ENCODE measurements around the gene LIPA.

LIPA gene

GRCh38 chr10:89271532-89271931 lies 20.0 kb upstream of the LIPA start:
- WGBS, result 93% methylated on average over 2 of the region's 2 CpGs
- no peak overlapping the region for H2BK15ac ChIP-seq (ENCODE audit: low read depth, poor library complexity, severe bottlenecking)
- no peak overlapping the region for H3K4me2 ChIP-seq (ENCODE audit: low read length, poor library complexity, severe bottlenecking)
- H3K14ac ChIP-seq (ENCODE audit: low read length in 2 of 2), result no peak overlapping the region
- no peak overlapping the region for H3K4ac ChIP-seq (ENCODE audit: low read depth in 1 of 2, low read length in 2 of 2)
- H4K91ac ChIP-seq (ENCODE audit: low read length), result no peak overlapping the region
- H3K4me3 ChIP-seq (ENCODE audit: insufficient read depth in 1 of 2, low read depth in 1 of 2, low read length in 2 of 2), result no peak overlapping the region
- H2AFZ ChIP-seq (ENCODE audit: low read depth, low read length), result no peak overlapping the region
- H2BK12ac ChIP-seq (ENCODE audit: low read length in 2 of 2), result no peak overlapping the region
- no peaks in the 10 kb centered on the region for H3K27me3 ChIP-seq (ENCODE audit: control insufficient read depth in 1 of 2, insufficient read depth in 1 of 2, low read length in 2 of 2)
- no peak overlapping the region for H2AK5ac ChIP-seq (ENCODE audit: low read length, severe bottlenecking)
- no peaks in the 10 kb centered on the region for H3K9me3 ChIP-seq (ENCODE audit: control insufficient read depth, low read length)
- H3K4me1 ChIP-seq (ENCODE audit: control insufficient read depth, insufficient read depth, low read depth, low read length), result peaks cover 3% of the 10 kb centered on the region
- H3K9ac ChIP-seq (ENCODE audit: low read length), result no peak overlapping the region
- no peaks in the 10 kb centered on the region for H3K36me3 ChIP-seq (ENCODE audit: control insufficient read depth in 1 of 2, insufficient read depth in 2 of 2, low read depth in 1 of 2, low read length in 2 of 2)
- no peaks in the 10 kb centered on the region for H3K79me1 ChIP-seq (replicated peaks; ENCODE audit: low read length, poor library complexity, severe bottlenecking)
- H3K18ac ChIP-seq (ENCODE audit: low read depth in 1 of 2, low read length in 2 of 2), result no peak overlapping the region
- H2BK120ac ChIP-seq (ENCODE audit: low read depth, low read length), result no peak overlapping the region
- no peak overlapping the region for H4K8ac ChIP-seq (ENCODE audit: low read length)
- H3K27ac ChIP-seq (ENCODE audit: low read length, poor library complexity, severe bottlenecking), result no peak overlapping the region
- no peak for DNase-seq
- H3K23ac ChIP-seq (ENCODE audit: low read length in 2 of 2), result no peak overlapping the region
- no peak overlapping the region for H2BK5ac ChIP-seq (ENCODE audit: low read depth, low read length, poor library complexity, severe bottlenecking)

- H3K4ac ChIP-seq (ENCODE audit: low read depth in 1 of 2, low read length in 2 of 2), result no peak overlapping the region
- no peaks in the 10 kb centered on the region for H3K36me3 ChIP-seq (ENCODE audit: control insufficient read depth in 1 of 2, insufficient read depth in 2 of 2, low read depth in 1 of 2, low read length in 2 of 2)
- H2AK5ac ChIP-seq (ENCODE audit: low read length, severe bottlenecking), result no peak overlapping the region
- no peak overlapping the region for H3K4me3 ChIP-seq (ENCODE audit: insufficient read depth in 1 of 2, low read depth in 1 of 2, low read length in 2 of 2)
- H3K9ac ChIP-seq (ENCODE audit: low read length), result no peak overlapping the region
- no peak overlapping the region for H3K27ac ChIP-seq (ENCODE audit: low read length, poor library complexity, severe bottlenecking)
- no peak overlapping the region for H3K14ac ChIP-seq (ENCODE audit: low read length in 2 of 2)
- H2BK15ac ChIP-seq (ENCODE audit: low read depth, poor library complexity, severe bottlenecking), result no peak overlapping the region
- no peaks in the 10 kb centered on the region for H3K27me3 ChIP-seq (ENCODE audit: control insufficient read depth in 1 of 2, insufficient read depth in 1 of 2, low read length in 2 of 2)
- no peak overlapping the region for H3K4me2 ChIP-seq (ENCODE audit: low read length, poor library complexity, severe bottlenecking)
- no peak overlapping the region for H4K91ac ChIP-seq (ENCODE audit: low read length)
- H3K23ac ChIP-seq (ENCODE audit: low read length in 2 of 2), result no peak overlapping the region
- H2BK5ac ChIP-seq (ENCODE audit: low read depth, low read length, poor library complexity, severe bottlenecking), result no peak overlapping the region
- no peaks in the 10 kb centered on the region for H3K79me1 ChIP-seq (replicated peaks; ENCODE audit: low read length, poor library complexity, severe bottlenecking)
- no peak overlapping the region for H3K18ac ChIP-seq (ENCODE audit: low read depth in 1 of 2, low read length in 2 of 2)
- peaks cover under 1% of the 10 kb centered on the region for H3K4me1 ChIP-seq (ENCODE audit: control insufficient read depth, insufficient read depth, low read depth, low read length)
- H2BK12ac ChIP-seq (ENCODE audit: low read length in 2 of 2), result no peak overlapping the region
- no peak overlapping the region for H2AFZ ChIP-seq (ENCODE audit: low read depth, low read length)
- H4K8ac ChIP-seq (ENCODE audit: low read length), result no peak overlapping the region
- no peak for DNase-seq
- H2BK120ac ChIP-seq (ENCODE audit: low read depth, low read length), result no peak overlapping the region
- no peaks in the 10 kb centered on the region for H3K9me3 ChIP-seq (ENCODE audit: control insufficient read depth, low read length)
Measured at GRCh38 chr10:89270153-89270483, 18.5 kb upstream of the LIPA start.

GRCh38 chr10:89269433-89270152 lies 18.0 kb upstream of the LIPA start:
- H3K4me1 ChIP-seq (ENCODE audit: control insufficient read depth, insufficient read depth, low read depth, low read length), result no peaks in the 10 kb centered on the region
- H3K4ac ChIP-seq (ENCODE audit: low read depth in 1 of 2, low read length in 2 of 2), result no peak overlapping the region
- H2BK5ac ChIP-seq (ENCODE audit: low read depth, low read length, poor library complexity, severe bottlenecking), result no peak overlapping the region
- no peak overlapping the region for H3K27ac ChIP-seq (ENCODE audit: low read length, poor library complexity, severe bottlenecking)
- no peak for DNase-seq
- H4K91ac ChIP-seq (ENCODE audit: low read length), result no peak overlapping the region
- no peak overlapping the region for H3K23ac ChIP-seq (ENCODE audit: low read length in 2 of 2)
- H3K79me1 ChIP-seq (replicated peaks; ENCODE audit: low read length, poor library complexity, severe bottlenecking), result no peaks in the 10 kb centered on the region
- no peak overlapping the region for H2AK5ac ChIP-seq (ENCODE audit: low read length, severe bottlenecking)
- no peaks in the 10 kb centered on the region for H3K36me3 ChIP-seq (ENCODE audit: control insufficient read depth in 1 of 2, insufficient read depth in 2 of 2, low read depth in 1 of 2, low read length in 2 of 2)
- H3K9ac ChIP-seq (ENCODE audit: low read length), result no peak overlapping the region
- no peak overlapping the region for H2BK12ac ChIP-seq (ENCODE audit: low read length in 2 of 2)
- no peak overlapping the region for H3K14ac ChIP-seq (ENCODE audit: low read length in 2 of 2)
- no peak overlapping the region for H3K18ac ChIP-seq (ENCODE audit: low read depth in 1 of 2, low read length in 2 of 2)
- no peaks in the 10 kb centered on the region for H3K27me3 ChIP-seq (ENCODE audit: control insufficient read depth in 1 of 2, insufficient read depth in 1 of 2, low read length in 2 of 2)
- no peak overlapping the region for H2BK120ac ChIP-seq (ENCODE audit: low read depth, low read length)
- no peak overlapping the region for H3K4me3 ChIP-seq (ENCODE audit: insufficient read depth in 1 of 2, low read depth in 1 of 2, low read length in 2 of 2)
- H2AFZ ChIP-seq (ENCODE audit: low read depth, low read length), result no peak overlapping the region
- no peaks in the 10 kb centered on the region for H3K9me3 ChIP-seq (ENCODE audit: control insufficient read depth, low read length)
- H2BK15ac ChIP-seq (ENCODE audit: low read depth, poor library complexity, severe bottlenecking), result no peak overlapping the region
- no peak overlapping the region for H4K8ac ChIP-seq (ENCODE audit: low read length)
- H3K4me2 ChIP-seq (ENCODE audit: low read length, poor library complexity, severe bottlenecking), result no peak overlapping the region
- WGBS, result no CpG with 5 or more reads among the region's 3 CpGs

GRCh38 chr10:89266721-89267453 lies 15.3 kb upstream of the LIPA start:
- no peak overlapping the region for H2AK5ac ChIP-seq (ENCODE audit: low read length, severe bottlenecking)
- H3K9ac ChIP-seq (ENCODE audit: low read length), result peak overlapping the region; percentile 20
- H2BK12ac ChIP-seq (ENCODE audit: low read length in 2 of 2), result no peak overlapping the region
- H4K91ac ChIP-seq (ENCODE audit: low read length), result no peak overlapping the region
- no peak overlapping the region for H3K4me2 ChIP-seq (ENCODE audit: low read length, poor library complexity, severe bottlenecking)
- no peak overlapping the region for H2BK120ac ChIP-seq (ENCODE audit: low read depth, low read length)
- no peak overlapping the region for H2BK15ac ChIP-seq (ENCODE audit: low read depth, poor library complexity, severe bottlenecking)
- no peak overlapping the region for H3K4ac ChIP-seq (ENCODE audit: low read depth in 1 of 2, low read length in 2 of 2)
- no peak overlapping the region for H3K27ac ChIP-seq (ENCODE audit: low read length, poor library complexity, severe bottlenecking)
- H3K18ac ChIP-seq (ENCODE audit: low read depth in 1 of 2, low read length in 2 of 2), result no peak overlapping the region
- 59% methylated on average over 1 of the region's 1 CpG for WGBS
- no peak overlapping the region for H2BK5ac ChIP-seq (ENCODE audit: low read depth, low read length, poor library complexity, severe bottlenecking)
- H4K8ac ChIP-seq (ENCODE audit: low read length), result no peak overlapping the region
- H3K27me3 ChIP-seq (ENCODE audit: control insufficient read depth in 1 of 2, insufficient read depth in 1 of 2, low read length in 2 of 2), result no peaks in the 10 kb centered on the region
- H3K14ac ChIP-seq (ENCODE audit: low read length in 2 of 2), result no peak overlapping the region
- H3K9me3 ChIP-seq (ENCODE audit: control insufficient read depth, low read length), result no peaks in the 10 kb centered on the region
- no peaks in the 10 kb centered on the region for H3K79me1 ChIP-seq (replicated peaks; ENCODE audit: low read length, poor library complexity, severe bottlenecking)
- no peak overlapping the region for H2AFZ ChIP-seq (ENCODE audit: low read depth, low read length)
- H3K4me1 ChIP-seq (ENCODE audit: control insufficient read depth, insufficient read depth, low read depth, low read length), result peaks cover 3% of the 10 kb centered on the region
- no peak overlapping the region for H3K23ac ChIP-seq (ENCODE audit: low read length in 2 of 2)
- H3K4me3 ChIP-seq (ENCODE audit: insufficient read depth in 1 of 2, low read depth in 1 of 2, low read length in 2 of 2), result no peak overlapping the region
- H3K36me3 ChIP-seq (ENCODE audit: control insufficient read depth in 1 of 2, insufficient read depth in 2 of 2, low read depth in 1 of 2, low read length in 2 of 2), result no peaks in the 10 kb centered on the region
- DNase-seq, result no peak
